ENCODE measurements around the gene PHF5A.
A peak's percentile ranks its signal among the peaks of the same experiment; 100 is the strongest.

The PHF5A gene

GRCh38 chr22:41468381-41469217 is at the start of gene PHF5A, which contains the start of gene ACO2:
PHF5A (minus strand) TSS chr22:41468692; CDS start chr22:41468653, 39 bp downstream.
ACO2 (plus strand) TSS chr22:41469117; CDS start chr22:41469147, 30 bp downstream.
- peak; percentile 98 to 99 for DNase-seq

GRCh38 chr22:41518048-41518347 is 49.5 kb upstream of the PHF5A start:
- DNase-seq: no peak

GRCh38 chr22:41517172-41518047 is 48.9 kb upstream of the PHF5A start:
- DNase-seq: peak in 1 of 2 experiments; percentile 63

GRCh38 chr22:41516462-41516861 is 48.0 kb upstream of the PHF5A start:
- DNase-seq: no peak

GRCh38 chr22:41513391-41513790 is 44.9 kb upstream of the PHF5A start:
- DNase-seq: no peak

GRCh38 chr22:41512421-41513194 is 44.1 kb upstream of the PHF5A start:
- DNase-seq: no peak

GRCh38 chr22:41511521-41511968 is 43.1 kb upstream of the PHF5A start:
- DNase-seq: no peak

- no peak for DNase-seq
Measured at GRCh38 chr22:41508770-41509170, 40.3 kb upstream of the PHF5A start.

GRCh38 chr22:41507330-41508063 is 39.0 kb upstream of the PHF5A start:
- DNase-seq: no peak

GRCh38 chr22:41505511-41506220 is 37.2 kb upstream of the PHF5A start:
- no peak for DNase-seq

GRCh38 chr22:41504816-41505215 is 36.3 kb upstream of the PHF5A start:
- no peak for DNase-seq

GRCh38 chr22:41504397-41504796 is 35.9 kb upstream of the PHF5A start:
- peak in 1 of 2 experiments; percentile 64 for DNase-seq

- peak in 1 of 2 experiments; percentile 60 for DNase-seq
Measured at GRCh38 chr22:41501209-41501608, 32.7 kb upstream of the PHF5A start.

GRCh38 chr22:41500303-41500702 is 31.8 kb upstream of the PHF5A start:
- DNase-seq: no peak

GRCh38 chr22:41499624-41500280 is 31.3 kb upstream of the PHF5A start:
- DNase-seq: no peak

- no peak for DNase-seq
Measured at GRCh38 chr22:41498303-41498835, 29.9 kb upstream of the PHF5A start.

- DNase-seq: no peak
Measured at GRCh38 chr22:41491374-41492100, 23.0 kb upstream of the PHF5A start.

- no peak for DNase-seq
Measured at GRCh38 chr22:41488596-41489385, 20.3 kb upstream of the PHF5A start.

- DNase-seq: no peak
Measured at GRCh38 chr22:41488076-41488475, 19.6 kb upstream of the PHF5A start.
